Mesenteric fat pad (tissue), 1 donor: ENCODE data around the gene PKHD1. TPM values are rescaled to one million over a fixed set of nuclear protein-coding genes. Genes with fewer than 3 reads are reported as not detected.

Source experiments
- DNase-seq: peaks from one replicate; pipeline ENCODE4 v3.0.0-alpha.2; 2020; ENCODE audit warnings: low spot score
- long read RNA-seq: library from polyadenylated mRNA; unstranded; transcript quantifications from one replicate; pipeline ENCODE4 v2.0.0, GENCODE V29; 2020
- total RNA-seq: library from RNA; stranded (reverse); fragmentation: NEBNext Ultra II Directional; extraction: Animal tissue kit (Norgen Biotek cat#: 25700); gene quantifications from one replicate; pipeline ENCODE4 v1.2.1, GENCODE V29; 2021
- donor health status: DM: yes; HTN: yes; CAD: no.

PKHD1 gene, protein sequence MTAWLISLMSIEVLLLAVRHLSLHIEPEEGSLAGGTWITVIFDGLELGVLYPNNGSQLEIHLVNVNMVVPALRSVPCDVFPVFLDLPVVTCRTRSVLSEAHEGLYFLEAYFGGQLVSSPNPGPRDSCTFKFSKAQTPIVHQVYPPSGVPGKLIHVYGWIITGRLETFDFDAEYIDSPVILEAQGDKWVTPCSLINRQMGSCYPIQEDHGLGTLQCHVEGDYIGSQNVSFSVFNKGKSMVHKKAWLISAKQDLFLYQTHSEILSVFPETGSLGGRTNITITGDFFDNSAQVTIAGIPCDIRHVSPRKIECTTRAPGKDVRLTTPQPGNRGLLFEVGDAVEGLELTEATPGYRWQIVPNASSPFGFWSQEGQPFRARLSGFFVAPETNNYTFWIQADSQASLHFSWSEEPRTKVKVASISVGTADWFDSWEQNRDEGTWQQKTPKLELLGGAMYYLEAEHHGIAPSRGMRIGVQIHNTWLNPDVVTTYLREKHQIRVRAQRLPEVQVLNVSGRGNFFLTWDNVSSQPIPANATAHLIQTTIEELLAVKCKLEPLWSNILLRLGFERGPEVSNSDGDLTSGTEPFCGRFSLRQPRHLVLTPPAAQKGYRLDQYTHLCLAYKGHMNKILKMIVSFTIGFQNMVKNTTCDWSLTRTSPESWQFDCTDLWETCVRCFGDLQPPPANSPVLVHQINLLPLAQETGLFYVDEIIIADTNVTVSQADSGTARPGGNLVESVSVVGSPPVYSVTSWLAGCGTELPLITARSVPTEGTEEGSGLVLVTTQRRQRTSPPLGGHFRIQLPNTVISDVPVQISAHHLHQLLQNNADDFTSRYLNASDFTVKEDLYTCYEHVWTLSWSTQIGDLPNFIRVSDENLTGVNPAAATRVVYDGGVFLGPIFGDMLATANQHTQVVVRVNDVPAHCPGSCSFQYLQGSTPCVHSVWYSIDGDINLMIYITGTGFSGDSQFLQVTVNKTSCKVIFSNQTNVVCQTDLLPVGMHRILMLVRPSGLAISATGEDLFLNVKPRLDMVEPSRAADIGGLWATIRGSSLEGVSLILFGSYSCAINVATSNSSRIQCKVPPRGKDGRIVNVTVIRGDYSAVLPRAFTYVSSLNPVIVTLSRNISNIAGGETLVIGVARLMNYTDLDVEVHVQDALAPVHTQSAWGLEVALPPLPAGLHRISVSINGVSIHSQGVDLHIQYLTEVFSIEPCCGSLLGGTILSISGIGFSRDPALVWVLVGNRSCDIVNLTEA (N-terminal part only)
- total RNA-seq, result not detected
- long read RNA-seq, result 0 reads

DNA sequence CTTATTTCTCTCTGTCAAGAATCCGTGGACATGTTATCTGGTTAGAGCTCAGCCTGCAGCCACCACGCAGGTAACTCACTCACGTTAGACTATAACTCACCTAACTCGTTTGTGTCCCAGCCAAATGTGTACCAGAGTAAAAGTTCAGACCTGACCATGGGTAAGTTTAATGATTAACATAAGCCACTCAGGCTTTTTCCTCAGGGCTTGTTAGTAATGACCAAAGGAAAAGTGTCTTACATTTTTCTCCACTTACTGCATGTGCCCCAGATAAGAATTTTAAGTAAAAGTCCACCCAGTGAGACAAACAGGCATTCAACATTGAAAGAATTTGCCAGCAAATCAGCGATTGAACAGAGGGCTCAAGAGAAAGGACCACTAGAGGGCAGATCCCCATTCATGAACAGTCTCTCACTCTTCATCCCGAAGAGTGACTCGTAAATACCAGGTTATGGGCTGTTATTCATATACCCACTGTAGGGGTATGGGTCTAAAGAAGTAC, at the start of gene PKHD1:
TSS of gene PKHD1 (minus strand) at position 116 of the 502 bp plus-strand sequence. CDS start 2,680 bp downstream, outside the sequence.
- no peak for DNase-seq

DNA sequence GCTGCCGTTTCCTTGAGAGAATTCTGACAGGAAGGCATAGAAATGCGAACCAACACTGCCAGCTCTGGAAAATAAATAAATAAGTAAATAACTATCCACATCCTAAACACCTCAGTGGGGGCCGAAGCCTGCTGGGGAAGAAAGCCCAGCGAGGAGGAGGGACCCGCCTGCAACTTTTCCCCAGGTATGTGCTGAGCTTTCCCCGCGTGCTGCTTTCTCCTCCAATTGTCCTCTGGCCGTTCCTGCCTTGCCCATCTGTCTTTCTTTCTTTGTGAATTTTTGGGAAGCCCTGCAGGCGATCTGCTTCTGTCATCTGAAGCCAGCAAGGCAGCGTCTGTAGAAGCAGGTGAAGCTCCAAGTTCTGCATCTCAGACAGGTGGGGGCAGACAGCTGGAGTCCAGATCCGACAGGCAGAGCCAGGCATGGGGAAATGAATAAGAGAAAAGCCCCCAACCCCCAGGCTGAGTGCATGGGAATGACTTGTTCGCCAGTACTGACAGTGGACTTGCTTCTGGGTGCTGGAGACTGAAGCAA, 49.6 kb upstream of the PKHD1 start:
- DNase-seq, result no peak

- no peak for DNase-seq
Measured at GRCh38 chr6:52136055-52136454, 48.6 kb upstream of the PKHD1 start.

DNA sequence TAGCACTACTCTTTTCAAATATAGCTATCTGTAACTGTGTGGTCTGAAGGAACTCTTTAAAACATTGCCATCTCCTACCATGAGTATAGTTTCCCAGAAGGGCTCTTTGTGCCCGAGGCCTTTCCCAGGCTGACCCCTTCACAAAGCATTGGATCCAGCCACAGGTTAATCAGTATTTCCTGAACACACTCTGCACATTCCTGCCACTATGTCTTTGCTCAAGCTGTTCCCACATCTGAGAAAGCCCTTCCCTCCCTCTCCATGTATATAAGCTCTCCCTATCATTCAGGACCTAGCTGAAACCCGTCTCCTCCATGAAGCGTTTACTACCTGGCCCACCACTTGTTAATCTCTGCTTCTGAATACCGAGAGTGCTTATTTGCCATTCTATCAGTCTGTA, 47.8 kb upstream of the PKHD1 start:
- no peak for DNase-seq

DNA sequence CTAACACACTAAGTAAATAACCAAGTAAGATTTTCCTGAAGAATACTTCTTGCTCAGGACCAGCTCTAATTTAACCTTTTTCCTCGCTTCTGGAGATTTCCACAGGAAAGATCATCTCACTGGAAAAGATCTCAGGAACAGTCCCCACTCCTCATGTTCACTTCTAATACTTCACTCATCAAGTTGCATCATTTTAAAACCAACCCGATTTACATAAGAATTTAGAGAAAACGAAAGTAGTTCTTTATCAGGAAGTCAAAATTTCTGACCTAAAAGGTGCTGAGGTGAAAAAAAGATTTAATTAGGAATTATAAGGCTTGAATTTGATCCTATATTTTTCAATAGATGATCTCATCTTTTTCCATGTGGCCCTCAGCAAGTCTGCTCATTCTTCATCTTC, 46.6 kb upstream of the PKHD1 start:
- DNase-seq, result no peak

- no peak for DNase-seq
Measured at GRCh38 chr6:52133324-52133723, 45.9 kb upstream of the PKHD1 start.

GRCh38 chr6:52132292-52132691, 44.9 kb upstream of the PKHD1 start:
- no peak for DNase-seq

DNA sequence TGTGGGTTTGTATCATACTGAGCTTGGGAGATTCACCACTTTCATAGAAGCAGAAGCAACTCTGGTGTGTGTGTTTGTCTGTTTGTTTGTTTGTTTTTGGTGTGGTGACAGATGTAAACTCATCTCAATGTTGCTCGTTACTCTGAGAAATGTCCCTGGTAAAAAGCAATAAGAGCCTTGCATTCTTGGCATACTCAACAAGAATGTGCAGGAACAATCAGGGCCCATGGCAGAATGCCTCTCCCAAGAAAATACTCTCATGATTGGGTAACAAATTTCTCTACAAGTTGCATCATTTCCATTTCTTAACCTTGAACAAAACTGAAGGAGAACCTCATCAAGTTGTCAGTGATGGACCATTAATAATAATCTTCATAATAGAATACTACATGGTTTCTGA, 43.0 kb upstream of the PKHD1 start:
- no peak for DNase-seq

DNA sequence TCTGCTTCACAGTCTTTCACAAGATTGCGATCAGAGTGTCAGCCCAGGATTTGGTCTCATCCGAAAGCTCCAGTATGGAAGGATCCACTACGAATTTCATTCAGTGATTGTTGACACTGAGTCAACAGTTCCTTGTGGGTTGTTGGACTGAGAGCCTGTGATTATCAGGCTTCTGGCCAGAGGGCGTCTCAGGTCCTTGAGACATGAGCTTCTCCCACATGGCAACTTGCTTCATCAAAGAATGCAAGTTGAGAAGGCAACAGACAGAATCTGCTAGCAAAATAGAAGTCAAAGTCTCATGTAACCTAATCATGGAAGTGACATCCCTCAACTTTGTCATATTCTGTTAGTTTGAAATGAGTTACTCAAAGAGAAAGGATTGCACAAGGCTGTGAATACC, 40.5 kb upstream of the PKHD1 start:
- DNase-seq, result no peak

DNA sequence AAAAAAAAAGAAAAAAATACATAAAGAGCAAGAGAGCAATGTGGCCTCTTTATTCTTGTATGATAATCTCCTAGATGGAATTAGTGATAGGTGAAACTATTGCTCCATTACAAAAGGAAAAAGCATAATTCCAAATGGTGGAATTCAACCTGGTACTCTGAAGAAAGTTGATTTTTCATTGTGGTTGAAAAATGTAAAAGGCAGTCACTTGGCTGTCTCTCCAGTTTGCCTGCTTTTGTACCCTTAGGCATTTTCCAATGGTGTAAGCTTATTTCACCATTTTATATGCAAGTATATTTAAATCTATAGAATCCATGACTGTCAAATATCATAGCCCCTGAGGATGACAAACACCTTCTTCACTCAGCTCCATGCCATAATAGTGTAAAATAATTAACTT, 38.8 kb upstream of the PKHD1 start:
- no peak for DNase-seq

DNA sequence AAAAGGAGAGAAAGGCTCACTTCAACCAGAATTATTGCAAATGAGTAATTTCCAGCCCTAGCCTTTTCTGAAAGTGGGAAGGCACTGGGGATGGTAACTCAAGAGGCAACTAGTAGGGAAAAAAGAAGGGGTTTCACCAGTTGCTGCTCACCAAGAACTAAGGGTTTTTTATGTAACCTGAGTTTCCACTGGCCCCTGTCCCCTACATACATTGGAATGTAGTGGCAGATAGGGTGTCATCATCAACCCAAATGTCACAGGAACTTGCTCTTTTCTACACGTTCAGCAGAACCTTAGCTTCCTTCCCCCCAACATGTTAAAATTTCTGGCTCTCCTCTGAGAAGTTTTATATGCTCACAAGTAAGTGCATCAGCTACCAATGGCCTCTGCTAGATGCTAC, 38.2 kb upstream of the PKHD1 start:
- no peak for DNase-seq

- DNase-seq, result no peak
Measured at GRCh38 chr6:52125139-52125538, 37.7 kb upstream of the PKHD1 start.

DNA sequence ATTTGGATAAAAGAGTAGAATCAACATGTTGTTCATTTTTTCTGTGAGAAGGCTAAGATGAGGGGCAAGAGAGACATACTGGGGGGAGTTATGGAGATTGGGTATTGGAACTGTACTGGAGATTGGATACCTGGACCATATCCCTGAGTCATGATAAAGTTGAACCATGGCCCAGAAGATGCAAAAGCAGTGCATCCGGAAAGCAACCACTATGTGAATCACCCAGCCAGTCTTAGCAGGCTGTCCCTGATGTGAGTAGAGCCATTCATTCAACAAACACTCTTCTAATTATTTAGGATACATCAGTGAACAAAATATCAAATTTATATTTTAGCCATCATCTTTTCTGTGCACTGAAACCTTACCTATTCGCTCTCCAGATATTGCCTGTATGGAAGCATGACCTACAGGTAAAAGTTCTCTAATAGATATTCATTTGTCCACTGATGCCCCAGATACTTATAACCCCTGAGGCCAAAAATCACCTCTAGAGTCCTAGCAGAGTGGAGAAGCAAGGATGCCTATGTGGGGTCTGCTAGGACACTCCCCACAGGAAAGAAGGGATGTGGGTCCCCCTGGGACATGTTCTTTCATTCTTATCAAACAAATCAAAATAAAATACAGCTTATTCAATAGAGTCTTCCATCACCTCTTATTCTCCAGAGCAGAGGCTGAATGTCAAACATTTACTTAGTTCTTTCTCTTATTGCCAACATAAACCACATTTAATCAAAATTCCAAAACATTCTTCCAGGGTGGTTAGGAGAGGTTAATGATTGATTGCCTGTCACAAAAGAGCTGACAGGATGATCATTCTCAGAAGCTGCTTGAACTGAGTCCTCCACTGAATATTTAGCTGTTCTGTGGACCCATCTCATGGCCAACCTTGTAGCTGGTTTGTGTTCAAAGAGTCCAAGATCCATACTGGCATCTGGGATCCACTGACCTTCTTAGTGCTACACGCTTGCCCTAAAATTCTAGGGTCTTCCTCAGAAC, 37.0 kb upstream of the PKHD1 start:
- DNase-seq, result no peak

GRCh38 chr6:52123251-52123650, 35.8 kb upstream of the PKHD1 start:
- DNase-seq, result no peak

DNA sequence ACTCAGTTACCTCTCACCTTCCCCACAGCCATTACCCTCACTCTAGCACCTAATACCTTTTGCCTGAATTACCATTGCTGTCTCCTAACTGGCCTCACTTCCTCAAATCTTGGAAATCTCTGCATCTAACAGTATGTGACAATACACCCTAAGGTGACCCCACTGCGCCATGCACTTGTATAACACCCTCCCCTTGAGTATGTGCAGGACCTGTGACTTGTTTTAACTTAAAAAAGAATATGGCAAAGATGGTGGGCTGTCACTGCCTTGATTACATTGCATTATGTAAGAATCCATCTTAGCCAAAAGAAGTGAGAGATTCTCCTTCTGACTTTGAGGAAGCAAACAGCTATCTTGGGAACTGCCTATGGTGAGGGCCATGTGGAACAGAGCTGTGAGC, 29.9 kb upstream of the PKHD1 start:
- DNase-seq, result no peak

- no peak for DNase-seq
Measured at GRCh38 chr6:52116605-52116948, 29.2 kb upstream of the PKHD1 start.

DNA sequence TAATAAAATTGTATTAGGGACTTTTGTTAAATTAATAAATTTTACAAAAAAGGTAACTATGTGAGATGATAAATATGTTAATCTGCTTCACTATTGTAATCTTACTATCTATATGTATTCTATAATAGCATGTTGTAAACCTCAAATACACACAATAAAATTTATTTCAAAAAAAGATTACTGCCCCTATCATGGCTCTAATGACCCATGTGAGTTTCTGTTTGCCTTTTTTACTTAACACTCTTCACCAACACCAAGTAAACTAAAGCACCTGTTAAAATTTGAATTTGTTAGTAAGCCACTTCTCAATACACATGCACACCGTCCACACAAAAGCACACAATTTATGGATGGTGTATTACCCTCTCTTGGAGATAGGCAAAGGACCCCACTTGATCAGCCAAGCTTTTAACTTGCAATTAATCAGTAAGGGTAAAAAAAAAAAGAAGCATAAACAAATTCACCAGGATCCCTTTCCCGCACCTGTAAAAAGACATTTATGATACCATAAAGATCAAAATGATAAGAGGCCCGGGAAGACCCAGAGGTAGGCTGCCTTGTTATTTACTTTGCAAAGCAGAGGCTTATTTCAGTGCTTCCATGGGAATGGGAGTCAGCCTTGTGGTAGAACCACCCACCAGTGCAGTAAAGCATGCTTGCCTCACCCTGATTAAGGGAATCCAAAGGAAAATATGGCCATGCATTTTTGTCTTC, 28.6 kb upstream of the PKHD1 start:
- DNase-seq, result no peak

GRCh38 chr6:52115145-52115741, 27.8 kb upstream of the PKHD1 start:
- DNase-seq, result no peak

- no peak for DNase-seq
Measured at GRCh38 chr6:52109171-52109571, 21.8 kb upstream of the PKHD1 start.
